Muscle of back (tissue), 11 donors: ENCODE measurements around the gene EVPL. TPM values are rescaled to one million over a fixed set of nuclear protein-coding genes. Genes with fewer than 3 reads are reported as not detected.
"Not testable (repeated sequence)": the region's sequence is repeated elsewhere in the genome, so short reads cannot be mapped to it uniquely, and the experiment has no call there.

Experiments
- DNase-seq, 3 donors: peaks; one replicate each; pipeline versions ENCODE4 v3.0.0 to v3.0.0-alpha.2; 2013
- polyA plus RNA-seq, 10 donors: library from polyadenylated mRNA; unstranded; fragments of 120-200 nt; gene quantifications; one replicate each; pipeline ENCODE4 v1.2.1, GENCODE V29; 2013; ENCODE audit not compliant: insufficient read length in 10 of 10

EVPL gene
- polyA plus RNA-seq, 10 donors, result 0.11 to 12.4 (median 0.18) TPM; not detected in 1

DNA sequence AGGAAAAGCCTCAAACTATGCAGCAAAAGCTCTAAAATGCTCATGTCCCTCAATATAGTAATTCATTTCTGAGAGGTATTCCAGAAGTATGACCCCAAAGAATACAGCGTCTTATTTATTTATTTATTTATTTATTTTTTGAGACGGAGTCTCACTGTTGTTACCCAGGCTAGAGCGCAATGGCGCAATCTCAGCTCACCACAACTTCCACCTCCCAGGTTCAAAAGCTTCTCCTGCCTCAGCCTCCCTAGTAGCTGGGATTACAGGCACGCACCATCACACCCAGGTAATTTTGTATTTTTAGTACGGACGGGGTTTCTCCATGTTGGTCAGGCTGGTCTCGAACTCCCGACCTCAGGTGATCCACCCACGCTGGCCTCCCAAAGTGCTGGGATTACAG, 58.1 kb downstream of the EVPL start:
- DNase-seq, result not testable (repeated sequence)

DNA sequence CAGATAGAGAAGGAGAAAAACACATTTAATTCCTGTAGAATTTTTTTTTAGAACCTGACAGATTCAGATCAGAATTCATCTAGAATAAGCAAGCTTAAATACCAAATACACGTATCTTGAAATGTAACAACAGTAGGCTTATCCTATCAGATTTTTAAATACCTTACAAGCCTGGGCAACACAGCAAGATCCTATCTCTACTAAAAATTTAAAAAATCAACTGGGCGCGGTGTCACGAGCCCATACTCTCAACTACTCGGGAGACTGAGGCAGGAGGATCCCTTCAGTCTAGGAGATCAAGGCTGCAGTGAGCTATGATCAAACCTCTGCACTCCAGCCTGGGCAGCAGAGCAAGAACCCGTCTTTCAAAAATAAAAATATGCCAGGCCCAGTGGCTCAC, 61.6 kb downstream of the EVPL start:
- DNase-seq, result no peak

- DNase-seq, result no peak
Observed at GRCh38 chr17:75959839-75960511, 67.1 kb downstream of the EVPL start.

DNA sequence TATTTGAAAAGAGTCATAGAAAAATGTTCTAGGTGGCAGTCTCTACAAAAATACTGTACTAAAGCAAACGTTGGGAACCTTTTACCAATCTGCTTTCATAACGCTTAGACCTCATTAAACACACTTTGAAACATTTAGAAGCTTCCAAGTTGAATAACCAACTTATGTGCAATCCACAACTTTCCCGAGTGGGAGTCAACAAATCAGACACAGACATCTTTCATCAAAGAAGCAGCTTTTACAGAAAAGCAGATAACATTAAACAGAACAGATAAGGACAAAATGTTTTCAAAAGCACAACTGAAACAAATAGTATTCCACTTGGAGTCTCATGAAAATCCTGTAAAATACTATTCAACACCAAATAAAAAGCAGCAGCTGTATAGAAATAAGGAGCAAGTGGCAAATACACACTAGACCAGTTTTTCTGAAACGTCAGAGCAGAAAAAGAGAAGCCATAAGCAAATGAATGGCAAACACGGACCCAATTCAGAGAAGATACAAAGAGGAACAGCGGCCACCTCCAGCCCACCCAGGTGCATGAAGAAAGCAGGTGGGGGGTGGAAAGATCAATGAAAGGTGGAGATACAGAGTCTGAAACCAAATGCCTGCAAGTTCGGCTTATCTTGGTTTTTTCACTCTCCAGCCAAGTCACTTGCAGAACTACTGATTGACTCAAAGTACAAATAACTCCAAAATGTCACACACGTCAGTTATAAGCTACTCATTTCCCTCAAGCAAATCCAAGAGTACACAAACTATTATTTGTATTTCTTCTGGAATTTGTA, 67.9 kb downstream of the EVPL start:
- DNase-seq, result no peak

Other genes starting within 250 kb of the EVPL start
- 10 to 100 TPM; 19.7 to 29.9 (median 24.9) TPM for gene UNK, start 242.5 kb downstream of the EVPL start, polyA plus RNA-seq
- 1 to 10 TPM; 2.5 to 6.8 (median 4.3) TPM for gene UNC13D, start 182.9 kb downstream of the EVPL start, polyA plus RNA-seq
- gene WBP2, start 172.0 kb downstream of the EVPL start, polyA plus RNA-seq, result 10 to 100 TPM; 46.3 to 57.8 (median 51.4) TPM
- 10 to 100 TPM; 15.3 to 27.2 (median 21.3) TPM for gene TRIM47, start 148.7 kb downstream of the EVPL start, polyA plus RNA-seq
- 10 to 100 TPM in 9 of 10 donors, 1 to 10 TPM in 1; 9.2 to 20.8 (median 13.9) TPM for gene TRIM65, start 130.4 kb downstream of the EVPL start, polyA plus RNA-seq
- gene MRPL38, start 122.4 kb downstream of the EVPL start, polyA plus RNA-seq, result 10 to 100 TPM; 52.9 to 67.8 (median 63.9) TPM
- 1 to 10 TPM; 3.1 to 7.9 (median 6.2) TPM for gene FBF1, start 86.3 kb downstream of the EVPL start, polyA plus RNA-seq
- gene ACOX1, start 48.1 kb downstream of the EVPL start, polyA plus RNA-seq, result 10 to 100 TPM; 14.2 to 22.4 (median 18.5) TPM
- 10 to 100 TPM in 9 of 10 donors, 1 to 10 TPM in 1; 8.5 to 20.2 (median 14.0) TPM for gene TEN1, start 48.1 kb downstream of the EVPL start, polyA plus RNA-seq
- gene CDK3, start 26.5 kb downstream of the EVPL start, polyA plus RNA-seq, result 10 to 100 TPM in 1 of 10 donors, 1 to 10 TPM in 9; 3.9 to 12.1 (median 7.1) TPM
- 10 to 100 TPM; 62.0 to 92.5 (median 78.8) TPM for gene SRP68, start 45.2 kb upstream of the EVPL start, polyA plus RNA-seq
- not detected for gene GALR2, start 47.5 kb upstream of the EVPL start, polyA plus RNA-seq
- 10 to 100 TPM in 3 of 10 donors, 1 to 10 TPM in 7; 1.7 to 17.8 (median 6.9) TPM for gene ZACN, start 51.9 kb upstream of the EVPL start, polyA plus RNA-seq
- 100 to 1,000 TPM in 1 of 10 donors, 10 to 100 TPM in 9; 63.9 to 103 (median 82.0) TPM for gene EXOC7, start 76.5 kb upstream of the EVPL start, polyA plus RNA-seq
- gene FOXJ1, start 113.9 kb upstream of the EVPL start, polyA plus RNA-seq, result under 1 TPM in 7 of 10 donors, not detected in 3; 0.05 to 0.41 (median 0.12) TPM
- gene RNF157, start 213.2 kb upstream of the EVPL start, polyA plus RNA-seq, result 10 to 100 TPM in 5 of 10 donors, 1 to 10 TPM in 5; 5.6 to 15.7 (median 9.8) TPM
- 10 to 100 TPM; 11.9 to 20.7 (median 16.8) TPM for gene UBALD2, start 238.0 kb upstream of the EVPL start, polyA plus RNA-seq